ENCODE data around the gene HOXA4.

DNA sequence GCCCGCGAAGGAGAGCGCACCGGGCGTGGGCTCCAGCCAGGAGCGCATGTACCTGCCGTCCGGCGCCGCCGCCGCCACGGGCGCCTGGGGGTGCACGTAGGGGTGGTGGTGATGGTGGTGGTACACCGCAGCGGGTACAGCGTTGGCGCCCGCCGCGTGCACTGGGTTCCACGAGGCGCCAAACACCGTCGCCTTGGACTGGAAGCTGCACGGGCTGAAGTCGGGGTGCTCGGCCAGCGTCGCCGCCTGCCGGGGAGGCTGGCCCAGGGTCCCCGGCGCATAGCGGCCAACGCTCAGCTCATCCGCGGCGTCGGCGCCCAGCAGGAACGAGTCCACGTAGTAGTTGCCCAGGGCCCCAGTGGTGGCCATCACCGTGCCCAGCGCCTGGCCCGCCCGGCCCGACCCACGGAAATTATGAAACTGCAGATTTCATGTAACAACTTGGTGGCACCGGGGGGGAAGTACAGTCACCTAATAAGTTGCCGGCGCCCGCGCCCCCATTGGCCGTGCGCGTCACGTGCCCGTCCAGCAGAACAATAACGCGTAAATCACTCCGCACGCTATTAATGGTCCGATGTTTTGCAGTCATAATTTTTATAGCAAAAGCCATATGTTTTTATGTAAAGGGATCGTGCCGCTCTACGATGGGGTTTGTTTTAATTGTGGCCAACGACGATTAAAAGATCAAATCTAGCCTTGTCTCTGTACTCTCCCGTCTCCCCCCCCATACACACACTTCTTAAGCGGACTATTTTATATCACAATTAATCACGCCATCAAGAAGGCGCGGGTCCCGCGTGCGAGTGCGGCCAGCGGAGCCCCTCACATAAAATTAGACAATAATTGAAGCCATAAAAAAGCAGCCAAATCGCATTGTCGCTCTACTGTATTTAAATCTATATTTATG is 34.8 kb upstream of the HOXA4 start, which contains the start of gene HOXA9:
- TF ChIP-seq, protein P1, sequence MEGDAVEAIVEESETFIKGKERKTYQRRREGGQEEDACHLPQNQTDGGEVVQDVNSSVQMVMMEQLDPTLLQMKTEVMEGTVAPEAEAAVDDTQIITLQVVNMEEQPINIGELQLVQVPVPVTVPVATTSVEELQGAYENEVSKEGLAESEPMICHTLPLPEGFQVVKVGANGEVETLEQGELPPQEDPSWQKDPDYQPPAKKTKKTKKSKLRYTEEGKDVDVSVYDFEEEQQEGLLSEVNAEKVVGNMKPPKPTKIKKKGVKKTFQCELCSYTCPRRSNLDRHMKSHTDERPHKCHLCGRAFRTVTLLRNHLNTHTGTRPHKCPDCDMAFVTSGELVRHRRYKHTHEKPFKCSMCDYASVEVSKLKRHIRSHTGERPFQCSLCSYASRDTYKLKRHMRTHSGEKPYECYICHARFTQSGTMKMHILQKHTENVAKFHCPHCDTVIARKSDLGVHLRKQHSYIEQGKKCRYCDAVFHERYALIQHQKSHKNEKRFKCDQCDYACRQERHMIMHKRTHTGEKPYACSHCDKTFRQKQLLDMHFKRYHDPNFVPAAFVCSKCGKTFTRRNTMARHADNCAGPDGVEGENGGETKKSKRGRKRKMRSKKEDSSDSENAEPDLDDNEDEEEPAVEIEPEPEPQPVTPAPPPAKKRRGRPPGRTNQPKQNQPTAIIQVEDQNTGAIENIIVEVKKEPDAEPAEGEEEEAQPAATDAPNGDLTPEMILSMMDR (IDR thresholded peaks at IDR 0.05; ENCODE audit: control extremely low read depth in 1 of 3, insufficient read depth in 1 of 3, low read depth in 1 of 3, low read length in 3 of 3) = no peak
- TF ChIP-seq YY1 (IDR thresholded peaks at IDR 0.05; ENCODE audit: low read depth, low read length) = no peak
- peak; percentile 95 for TF ChIP-seq EZH2 (IDR thresholded peaks at IDR 0.05; ENCODE audit: low read depth, low read length, severe bottlenecking)
- TF ChIP-seq JUND (IDR thresholded peaks at IDR 0.05; ENCODE audit: low read length) = no peak
- no peak for TF ChIP-seq POLR2A (IDR thresholded peaks at IDR 0.05; ENCODE audit: control extremely low read depth in 1 of 2, low read depth in 2 of 2, low read length in 2 of 2)
- TF ChIP-seq, protein P2, sequence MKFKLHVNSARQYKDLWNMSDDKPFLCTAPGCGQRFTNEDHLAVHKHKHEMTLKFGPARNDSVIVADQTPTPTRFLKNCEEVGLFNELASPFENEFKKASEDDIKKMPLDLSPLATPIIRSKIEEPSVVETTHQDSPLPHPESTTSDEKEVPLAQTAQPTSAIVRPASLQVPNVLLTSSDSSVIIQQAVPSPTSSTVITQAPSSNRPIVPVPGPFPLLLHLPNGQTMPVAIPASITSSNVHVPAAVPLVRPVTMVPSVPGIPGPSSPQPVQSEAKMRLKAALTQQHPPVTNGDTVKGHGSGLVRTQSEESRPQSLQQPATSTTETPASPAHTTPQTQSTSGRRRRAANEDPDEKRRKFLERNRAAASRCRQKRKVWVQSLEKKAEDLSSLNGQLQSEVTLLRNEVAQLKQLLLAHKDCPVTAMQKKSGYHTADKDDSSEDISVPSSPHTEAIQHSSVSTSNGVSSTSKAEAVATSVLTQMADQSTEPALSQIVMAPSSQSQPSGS (IDR thresholded peaks at IDR 0.05; ENCODE audit: low read length) = no peak
- no peak for TF ChIP-seq RAD21 (IDR thresholded peaks at IDR 0.05 in 1 of 2, conservative IDR thresholded peaks at IDR 0.05 in 1 of 2; ENCODE audit: low read depth in 2 of 2, low read length in 2 of 2)
- 0 out of 2 replicates have a peak, but pooled peaks have one; percentile 37 for TF ChIP-seq GABPA (IDR thresholded peaks at IDR 0.05; ENCODE audit: borderline replicate concordance, insufficient read depth, low read length)
- TF ChIP-seq BRCA1 (IDR thresholded peaks at IDR 0.05; ENCODE audit: low read depth, low read length) = no peak
- no peak for TF ChIP-seq SIN3A (conservative IDR thresholded peaks at IDR 0.05 in 1 of 2, IDR thresholded peaks at IDR 0.05 in 1 of 2; ENCODE audit: low read depth in 1 of 2, low read length in 2 of 2)
- TF ChIP-seq JUN (IDR thresholded peaks at IDR 0.05; ENCODE audit: low read depth, low read length) = no peak
- TF ChIP-seq SP2 (IDR thresholded peaks at IDR 0.05; ENCODE audit: low read length) = no peak
